Measurements from ENCODE around the gene CNTNAP2.
"Not testable (repeated sequence)": the region's sequence is repeated elsewhere in the genome, so short reads cannot be mapped to it uniquely, and the experiment has no call there.

CNTNAP2 gene

GRCh38 chr7:146894927-146895326 is 778.3 kb downstream of the CNTNAP2 start:
- DNase-seq = no peak

- no peak for DNase-seq
These were observed 785.7 kb downstream of the CNTNAP2 start for GRCh38 chr7:146902266-146902665.

- no peak for DNase-seq
These were observed 786.1 kb downstream of the CNTNAP2 start for GRCh38 chr7:146902728-146903127.

GRCh38 chr7:146905746-146906145 is 789.1 kb downstream of the CNTNAP2 start:
- DNase-seq = not testable (repeated sequence)

- no peak for DNase-seq
These were observed 806.2 kb downstream of the CNTNAP2 start for GRCh38 chr7:146922782-146923181.

GRCh38 chr7:146926841-146927240 is 810.2 kb downstream of the CNTNAP2 start:
- no peak for DNase-seq

- no peak for DNase-seq
These were observed 821.2 kb downstream of the CNTNAP2 start for GRCh38 chr7:146937836-146938235.

- DNase-seq = no peak
These were observed 826.9 kb downstream of the CNTNAP2 start for GRCh38 chr7:146943483-146943882.

GRCh38 chr7:146948703-146949102 is 832.1 kb downstream of the CNTNAP2 start:
- DNase-seq = no peak

- DNase-seq = no peak
These were observed 839.7 kb downstream of the CNTNAP2 start for GRCh38 chr7:146956321-146956720.

GRCh38 chr7:146956853-146957252 is 840.3 kb downstream of the CNTNAP2 start:
- no peak for DNase-seq

GRCh38 chr7:146960773-146961391 is 844.3 kb downstream of the CNTNAP2 start:
- no peak for DNase-seq

GRCh38 chr7:146961617-146962016 is 845.0 kb downstream of the CNTNAP2 start:
- DNase-seq = no peak

- DNase-seq = no peak
These were observed 849.7 kb downstream of the CNTNAP2 start for GRCh38 chr7:146966274-146966673.

GRCh38 chr7:146982482-146982881 is 865.9 kb downstream of the CNTNAP2 start:
- DNase-seq = no peak

GRCh38 chr7:146991596-146991995 is 875.0 kb downstream of the CNTNAP2 start:
- DNase-seq = no peak

GRCh38 chr7:146993764-146994163 is 877.2 kb downstream of the CNTNAP2 start:
- no peak for DNase-seq

- DNase-seq = no peak
These were observed 891.9 kb downstream of the CNTNAP2 start for GRCh38 chr7:147008530-147008929.

GRCh38 chr7:147012666-147013065 is 896.1 kb downstream of the CNTNAP2 start:
- no peak for DNase-seq

- no peak for DNase-seq
These were observed 897.2 kb downstream of the CNTNAP2 start for GRCh38 chr7:147013825-147014224.

GRCh38 chr7:147014286-147014955 is 897.8 kb downstream of the CNTNAP2 start:
- DNase-seq = no peak

GRCh38 chr7:147015999-147016398 is 899.4 kb downstream of the CNTNAP2 start:
- DNase-seq = no peak

GRCh38 chr7:147022056-147022455 is 905.5 kb downstream of the CNTNAP2 start:
- DNase-seq = no peak

- no peak for DNase-seq
These were observed 906.8 kb downstream of the CNTNAP2 start for GRCh38 chr7:147023440-147023839.

All from right kidney (tissue), 1 donor.